SK-N-MC (cell line): ENCODE data around the gene TSHZ2.

Source experiments
- EZH2 ChIP-seq: fragments of 200-600 bp; sonication (generic); IDR thresholded peaks from one replicate; pipeline ENCODE4 v1.6.1; 2017; ENCODE audit warnings: antibody characterized with exemption
- POLR2AphosphoS5 ChIP-seq: IDR thresholded peaks from 2 replicates; pipeline ENCODE4 v1.6.1; 2012; ENCODE audit warnings: mild to moderate bottlenecking, low read depth, low read length, borderline replicate concordance

DNA sequence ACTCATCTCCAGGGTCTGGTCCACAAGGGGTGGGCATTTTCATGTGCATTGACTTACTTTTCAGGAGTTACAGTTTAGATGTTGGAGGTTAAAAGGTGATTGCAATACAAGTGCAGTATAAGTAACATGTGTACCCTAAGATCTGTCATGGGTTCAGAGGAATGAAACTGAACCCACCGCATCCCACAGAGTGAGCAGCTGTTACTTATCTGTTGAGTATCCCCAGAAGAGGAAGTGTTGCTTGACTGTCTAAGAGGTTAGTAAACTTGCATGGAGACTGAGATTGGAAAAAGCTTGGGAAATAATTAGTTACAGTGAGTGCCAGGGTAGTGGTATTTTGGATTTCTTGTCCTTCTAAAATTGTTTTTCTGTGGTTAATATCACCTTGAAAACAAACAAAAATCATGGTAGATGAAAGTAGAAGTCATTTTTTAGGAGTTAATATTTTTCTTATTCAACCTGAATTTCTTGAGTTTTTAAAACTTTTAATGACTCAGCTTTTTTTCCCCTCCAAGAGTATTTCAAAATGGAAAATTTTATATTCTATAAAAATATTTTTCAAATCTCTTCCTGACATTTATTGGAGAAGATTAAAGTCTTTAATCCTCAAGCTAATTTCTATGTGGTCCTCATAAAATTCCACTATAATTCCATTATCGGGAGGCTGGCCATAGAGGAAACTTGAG lies 315.3 kb downstream of the TSHZ2 start:
- TF ChIP-seq POLR2AphosphoS5 (no peak), EZH2 (no peak)
